Measurements from ENCODE around the gene KLHL6. TPM values are rescaled to one million over a fixed set of nuclear protein-coding genes. Genes with fewer than 3 reads are reported as not detected.
A peak's percentile ranks its signal among the peaks of the same experiment; 100 is the strongest.
"Not testable (repeated sequence)": the region's sequence is repeated elsewhere in the genome, so short reads cannot be mapped to it uniquely, and the experiment has no call there.

KLHL6 gene
- total RNA-seq = 3.7 TPM

DNA sequence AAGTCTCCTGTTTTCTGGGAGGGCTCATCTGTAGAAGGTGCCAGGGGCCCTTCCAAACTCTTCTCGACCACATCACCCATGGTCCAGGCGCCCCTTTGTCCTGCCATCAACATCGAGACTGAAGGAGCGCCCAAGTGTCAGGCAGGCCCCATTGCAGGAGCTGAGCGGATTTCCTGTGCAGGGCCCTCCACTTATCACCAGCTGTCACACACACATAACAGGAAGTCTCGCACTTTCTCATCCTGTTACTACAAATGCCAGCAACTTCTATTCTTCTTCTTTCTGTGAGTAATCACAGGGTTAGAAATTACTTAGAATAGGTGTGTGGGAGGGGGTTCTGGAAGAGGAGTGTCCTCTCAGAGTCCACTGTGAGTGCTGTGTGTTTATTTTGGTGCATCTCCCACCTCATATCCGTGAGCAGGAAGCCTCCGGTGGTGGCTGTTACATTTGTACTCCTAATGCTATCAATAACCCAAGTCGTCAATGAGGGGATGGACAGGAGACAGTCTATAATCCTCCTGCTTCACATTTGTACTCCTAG is at the start of gene KLHL6:
Gene KLHL6 (minus strand): TSS at position 166 of the 541 bp plus-strand sequence. CDS start 53 bp downstream, at position 113.
- peak; percentile 47 for DNase-seq (ENCODE audit: low spot score)

DNA sequence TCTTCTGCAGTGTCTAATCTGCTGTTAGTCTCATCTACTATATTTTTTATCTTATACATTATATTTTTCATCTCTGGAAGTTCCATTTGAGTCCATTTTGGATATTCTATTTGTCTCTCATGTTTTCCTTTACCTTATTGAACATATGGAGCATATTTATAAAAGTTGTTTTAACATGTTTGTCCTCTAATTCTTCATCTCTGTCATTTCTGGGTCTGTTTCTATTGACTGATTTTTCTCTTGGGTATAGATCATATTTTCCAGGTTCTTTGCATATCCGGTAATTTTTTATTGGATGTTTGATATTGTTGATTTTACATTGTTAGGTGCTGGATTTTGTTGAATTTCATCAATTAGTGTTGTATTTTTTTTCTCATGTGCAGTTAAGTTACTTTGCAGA is 42.5 kb upstream of the KLHL6 start:
- DNase-seq (ENCODE audit: low spot score) = no peak

DNA sequence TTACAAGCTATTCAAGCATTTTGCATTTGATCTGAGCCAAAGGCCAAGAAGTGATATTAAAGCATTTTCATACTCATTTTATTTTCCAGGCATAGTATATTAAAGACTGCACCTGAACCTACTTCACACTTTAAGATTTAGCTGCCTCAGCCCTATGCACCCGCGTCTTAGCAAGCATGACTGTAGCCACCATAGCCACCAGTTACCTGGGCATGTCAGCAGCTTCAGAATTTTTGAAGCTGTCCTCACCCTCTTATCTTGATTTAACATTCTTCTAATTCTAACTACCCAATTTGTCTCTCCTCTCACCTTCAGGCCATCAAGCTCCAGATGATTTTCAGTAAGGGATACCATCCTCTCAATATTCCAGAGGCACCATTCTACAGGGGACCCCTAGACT is 39.1 kb upstream of the KLHL6 start:
- no peak for DNase-seq (ENCODE audit: low spot score)

- no peak for DNase-seq (ENCODE audit: low spot score)
Observed at GRCh38 chr3:183592821-183593220, 37.3 kb upstream of the KLHL6 start.

DNA sequence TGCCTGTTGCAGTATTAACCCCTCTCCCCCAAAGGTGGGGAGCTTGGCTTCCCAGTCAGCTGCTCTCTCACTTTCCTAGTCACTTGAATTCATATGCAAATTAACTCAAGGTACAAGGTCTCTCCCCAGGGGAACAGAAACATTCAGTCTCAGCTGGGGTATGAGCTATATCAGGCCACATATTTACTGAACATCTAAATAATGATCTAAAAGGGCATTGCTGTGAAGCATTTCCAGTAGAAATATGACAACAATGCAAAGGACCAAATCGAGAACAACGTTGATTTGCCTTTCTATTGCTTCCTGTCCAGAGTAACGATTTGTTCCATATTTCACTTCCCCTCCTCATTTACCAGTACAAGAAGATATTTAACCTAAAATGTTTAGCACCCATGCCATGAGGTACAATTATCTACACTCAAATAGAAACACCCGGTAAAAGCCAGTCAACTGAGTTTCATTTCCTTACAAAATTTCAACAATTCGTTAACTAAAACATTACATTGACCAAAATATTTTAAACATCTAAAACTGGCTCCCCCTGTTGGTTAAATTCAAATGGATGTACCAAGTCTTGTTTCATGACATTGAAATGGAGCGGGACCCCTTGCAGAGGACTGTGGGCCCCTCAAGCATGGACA is 36.5 kb upstream of the KLHL6 start:
- DNase-seq (ENCODE audit: low spot score) = no peak

DNA sequence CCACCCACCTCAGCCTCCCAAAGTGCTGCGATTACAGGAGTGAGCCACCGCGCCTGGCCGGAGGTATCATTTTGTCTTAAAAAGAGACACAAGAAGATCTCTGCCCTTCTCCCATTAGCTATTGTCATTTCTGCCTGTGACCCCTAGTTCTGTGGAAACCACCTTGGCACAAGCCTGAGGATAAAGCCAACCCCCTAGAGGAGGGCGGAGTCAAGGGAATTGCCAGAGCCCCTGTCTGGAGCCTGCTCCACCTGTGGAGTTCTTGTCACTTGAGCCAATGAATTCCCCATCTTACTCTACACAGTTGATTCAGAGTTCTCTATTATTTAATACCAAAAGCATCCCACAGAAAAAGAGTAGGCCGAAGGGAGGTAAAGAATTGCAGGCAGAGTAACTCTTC is 34.9 kb upstream of the KLHL6 start:
- no peak for DNase-seq (ENCODE audit: low spot score)

DNA sequence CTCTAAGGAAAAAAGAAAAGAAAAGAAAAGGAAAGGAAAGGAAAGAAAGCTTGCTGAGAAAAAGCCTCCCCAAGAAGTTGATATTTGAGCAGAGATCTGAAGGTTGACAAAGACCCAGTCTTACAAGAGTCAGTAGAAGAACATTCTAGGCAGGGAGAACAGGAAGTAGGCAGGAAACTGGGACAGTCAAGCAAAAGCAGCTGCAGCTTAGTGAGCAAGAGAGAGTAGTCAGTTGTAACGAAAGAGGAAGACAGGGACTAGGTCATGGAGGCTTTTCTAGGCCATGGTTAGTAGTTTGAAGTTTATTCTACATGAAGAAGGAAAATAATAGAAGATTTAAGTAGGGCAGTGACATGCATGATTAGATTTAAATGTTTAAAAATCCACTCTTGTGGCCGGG is 31.8 kb upstream of the KLHL6 start:
- no peak for DNase-seq (ENCODE audit: low spot score)

DNA sequence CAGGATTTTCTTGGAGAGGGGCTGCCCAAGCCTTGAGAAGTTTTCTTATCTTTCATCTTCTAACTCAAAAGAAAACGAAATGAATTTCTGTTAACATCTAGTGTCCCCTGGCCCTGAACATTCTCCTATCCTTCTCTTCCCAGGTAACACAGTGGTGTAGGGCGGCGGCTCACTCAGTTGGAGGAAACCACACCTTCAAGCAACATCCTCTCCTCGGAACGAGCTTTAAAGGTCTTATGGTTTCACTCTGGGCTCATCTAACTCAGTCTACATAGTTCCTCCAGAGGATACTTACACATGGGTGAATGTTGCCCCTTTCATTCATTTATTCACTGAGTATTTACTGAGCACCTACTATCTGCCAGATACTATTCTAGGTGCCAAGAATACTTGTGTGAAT is 31.0 kb upstream of the KLHL6 start:
- no peak for DNase-seq (ENCODE audit: low spot score)

DNA sequence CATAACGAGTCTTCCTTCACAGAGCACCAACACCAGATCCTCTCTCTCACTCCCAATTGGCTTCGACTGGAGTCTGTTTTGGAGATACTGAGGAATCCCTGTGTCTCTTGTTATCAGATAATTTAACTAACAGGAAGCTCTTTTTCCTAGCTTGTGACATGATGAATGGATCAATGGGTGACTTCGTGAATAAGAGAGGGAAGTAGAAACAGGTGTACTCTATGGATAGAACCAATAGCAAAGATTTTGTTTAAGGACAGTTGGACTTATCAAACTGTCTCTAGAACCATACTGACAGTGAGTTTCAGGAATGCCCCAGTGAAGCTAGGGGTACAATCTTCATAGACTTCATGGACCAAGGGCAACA is 29.4 kb upstream of the KLHL6 start:
- DNase-seq (ENCODE audit: low spot score) = no peak

- DNase-seq (ENCODE audit: low spot score) = peak; percentile 56
Observed at GRCh38 chr3:183584246-183584913, 28.9 kb upstream of the KLHL6 start.

- DNase-seq (ENCODE audit: low spot score) = peak; percentile 35
Observed at GRCh38 chr3:183583331-183584245, 28.1 kb upstream of the KLHL6 start.

- no peak for DNase-seq (ENCODE audit: low spot score)
Observed at GRCh38 chr3:183582161-183582560, 26.7 kb upstream of the KLHL6 start.

DNA sequence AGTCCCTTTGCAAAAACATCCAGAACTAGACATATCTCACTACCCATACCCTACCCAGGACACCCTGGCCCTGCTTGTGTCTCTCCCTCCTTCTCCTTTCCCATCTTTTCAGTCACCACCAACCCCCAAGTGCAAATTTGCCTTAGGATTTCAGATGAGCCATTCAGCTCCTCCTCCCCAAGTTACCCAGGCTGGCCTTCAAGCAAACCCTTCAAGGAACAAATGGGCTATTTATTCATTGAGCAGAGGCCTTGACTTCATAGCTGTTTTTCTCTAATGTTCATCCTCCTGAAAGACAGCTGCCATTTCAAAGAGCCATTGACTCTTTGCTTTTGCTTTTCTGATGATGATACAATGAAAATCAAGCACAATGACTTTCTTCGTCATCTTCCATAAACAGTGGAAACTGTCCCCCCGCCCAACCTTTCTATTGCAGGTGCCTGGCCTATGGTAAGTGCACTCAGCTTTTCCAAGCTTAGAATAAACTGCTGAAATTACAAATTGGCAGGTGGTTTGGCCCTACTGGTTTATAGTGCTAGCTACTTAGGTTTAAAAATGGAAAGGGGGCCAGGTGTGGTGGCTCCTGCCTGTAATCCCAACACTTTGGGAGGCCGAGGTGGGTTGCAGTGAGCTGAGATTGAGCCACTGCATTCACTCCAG is 26.1 kb upstream of the KLHL6 start:
- no peak for DNase-seq (ENCODE audit: low spot score)

DNA sequence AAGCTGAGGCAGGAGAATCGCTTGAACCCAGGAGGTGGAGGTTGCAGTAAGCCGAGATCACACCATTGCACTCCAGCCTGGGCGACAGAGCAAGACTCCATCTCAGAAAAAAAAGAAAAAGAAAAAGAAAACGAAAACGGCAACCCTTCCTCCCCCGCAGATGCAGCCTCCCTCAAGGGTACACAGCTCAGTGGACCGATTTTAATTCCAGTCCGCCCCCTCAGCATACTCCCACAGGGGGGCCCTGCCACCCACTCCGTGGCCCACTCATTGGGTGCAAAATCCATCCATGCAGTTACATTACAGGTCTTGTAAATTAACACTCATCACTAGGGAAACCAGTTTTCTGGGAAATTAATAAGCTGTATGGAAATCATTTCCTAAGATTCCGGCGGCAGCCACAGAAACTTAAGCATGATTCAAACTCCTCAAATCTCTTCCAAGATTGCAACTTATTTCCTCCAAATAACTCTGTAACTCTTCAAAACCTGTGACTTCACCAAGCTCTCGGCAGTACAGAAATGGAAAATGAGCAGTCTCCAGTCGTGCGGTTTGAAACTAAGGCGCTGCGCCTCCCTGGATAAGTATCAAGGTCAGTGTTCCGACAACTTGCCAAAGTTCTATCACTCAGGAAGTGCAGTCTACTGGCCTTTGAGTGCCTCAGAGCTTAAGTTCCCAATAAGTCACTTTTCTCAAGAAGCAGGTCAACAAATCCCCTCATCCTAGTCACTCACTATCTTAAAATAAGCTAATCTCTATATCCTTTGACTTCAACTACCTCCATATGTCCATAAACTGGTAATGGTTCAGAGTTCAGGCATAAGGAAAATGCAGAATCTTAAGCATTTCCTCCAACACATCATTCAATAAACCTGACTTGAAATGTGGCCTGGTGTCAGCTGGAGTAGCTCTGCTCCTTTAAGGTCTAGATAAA is 24.7 kb upstream of the KLHL6 start:
- peak; percentile 43 for DNase-seq (ENCODE audit: low spot score)

- no peak for DNase-seq (ENCODE audit: low spot score)
Observed at GRCh38 chr3:183578179-183578578, 22.7 kb upstream of the KLHL6 start.

DNA sequence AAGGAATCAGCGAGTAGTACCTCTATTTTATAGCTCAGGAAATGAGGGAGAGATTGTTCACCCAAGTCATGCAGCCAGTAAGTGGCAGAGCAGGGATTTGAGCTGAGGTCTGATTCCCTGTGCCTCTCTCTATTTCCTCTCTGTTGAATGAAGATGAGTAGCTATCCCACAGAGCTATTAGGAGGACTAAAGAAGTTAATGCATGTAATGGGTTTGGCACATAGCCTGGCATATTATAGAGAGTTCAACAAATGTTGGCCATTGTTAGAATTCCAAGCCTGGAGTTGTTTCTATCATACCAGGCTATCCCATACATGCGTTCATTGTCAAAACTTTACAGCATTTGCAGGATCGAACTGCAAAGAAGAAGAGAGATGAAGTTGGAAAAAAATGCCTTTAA is 21.8 kb upstream of the KLHL6 start:
- no peak for DNase-seq (ENCODE audit: low spot score)

GRCh38 chr3:183576487-183577107 is 21.1 kb upstream of the KLHL6 start:
- no peak for DNase-seq (ENCODE audit: low spot score)

- DNase-seq (ENCODE audit: low spot score) = no peak
Observed at GRCh38 chr3:183572935-183573334, 17.4 kb upstream of the KLHL6 start.

DNA sequence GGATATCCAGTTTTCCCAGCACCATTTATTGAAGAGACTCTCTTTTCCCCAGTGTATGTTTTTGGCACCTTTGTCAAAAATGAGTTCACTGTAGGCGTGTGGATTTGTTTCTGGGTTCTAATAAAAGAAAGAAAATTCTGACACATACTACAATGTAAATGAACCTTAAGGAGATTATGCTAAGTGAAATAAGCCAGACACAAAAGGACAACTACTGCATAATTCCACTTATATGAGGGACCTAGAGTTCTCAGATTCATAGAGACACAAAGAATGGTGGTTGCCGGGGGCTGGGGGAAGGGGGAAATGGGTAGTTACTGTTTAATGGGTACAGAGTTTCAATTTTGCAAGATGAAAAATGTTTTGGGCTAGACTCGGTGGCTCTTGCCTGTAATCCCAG is 14.7 kb upstream of the KLHL6 start:
- DNase-seq (ENCODE audit: low spot score) = not testable (repeated sequence)

DNA sequence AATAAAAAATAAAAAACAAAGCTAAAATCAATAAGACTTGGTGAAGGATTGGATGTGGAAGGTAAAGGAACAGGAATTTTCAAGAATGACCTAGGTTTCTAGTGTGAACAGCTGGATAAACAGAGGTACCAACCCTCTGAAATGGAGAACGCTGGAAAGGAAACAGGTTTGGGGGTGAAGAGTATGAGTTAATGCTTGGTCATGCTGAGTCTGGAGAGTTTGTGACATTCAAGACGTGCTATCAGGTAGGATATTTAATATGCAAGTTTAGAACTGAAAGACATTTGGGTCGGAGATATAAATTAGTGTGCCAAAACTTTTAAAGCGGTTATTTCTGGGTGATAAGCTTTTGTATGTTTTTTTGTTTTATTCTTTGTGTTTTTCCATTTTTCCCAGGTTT is 11.4 kb upstream of the KLHL6 start:
- no peak for DNase-seq (ENCODE audit: low spot score)
